IPS-20b (cell line): ENCODE data around the gene C22orf42.
A peak's percentile ranks its signal among the peaks of the same experiment; 100 is the strongest.

ENCODE experiments used
- H3K27ac ChIP-seq: one replicate; pipeline ENCODE4 v1.5.1; 2013; ENCODE audit warnings: low read length
- H3K27me3 ChIP-seq: 2 replicates; pipeline ENCODE4 v1.6.1; 2013; ENCODE audit warnings: mild to moderate bottlenecking, low read length, inconsistent platforms; ENCODE audit not compliant: insufficient read depth
- H3K36me3 ChIP-seq: 2 replicates; pipeline ENCODE4 v1.6.1; 2013; ENCODE audit warnings: low read depth, mild to moderate bottlenecking, inconsistent platforms, low read length, moderate library complexity; ENCODE audit not compliant: insufficient read depth
- H3K4me1 ChIP-seq: 2 replicates; pipeline ENCODE4 v1.6.1; 2013; ENCODE audit warnings: mild to moderate bottlenecking, control low read depth, inconsistent platforms, low read length, moderate library complexity; ENCODE audit not compliant: insufficient read depth
- H3K4me3 ChIP-seq: 2 replicates; pipeline ENCODE4 v1.5.1; 2013; ENCODE audit warnings: mild to moderate bottlenecking, low read length, inconsistent platforms
- H3K9ac ChIP-seq: 2 replicates; pipeline ENCODE4 v1.6.1; 2013; ENCODE audit warnings: low read depth, mild to moderate bottlenecking, inconsistent platforms, low read length, moderate library complexity
- H3K9me3 ChIP-seq: 2 replicates; pipeline ENCODE4 v1.6.1; 2013; ENCODE audit warnings: mild to moderate bottlenecking, low read depth, low read length, inconsistent platforms; ENCODE audit not compliant: insufficient read depth

The C22orf42 gene, protein sequence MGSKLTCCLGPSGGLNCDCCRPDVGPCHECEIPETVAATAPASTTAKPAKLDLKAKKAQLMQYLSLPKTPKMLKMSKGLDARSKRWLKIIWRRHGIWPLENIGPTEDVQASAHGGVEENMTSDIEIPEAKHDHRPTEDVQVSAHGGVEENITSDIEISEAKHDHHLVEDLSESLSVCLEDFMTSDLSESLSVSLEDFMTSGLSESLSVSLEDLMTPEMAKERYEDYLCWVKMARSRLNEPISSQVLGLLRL

GRCh38 chr22:32158712-32159533, at the start of gene C22orf42:
Gene C22orf42 (minus strand): TSS chr22:32159303. CDS start chr22:32159215, 88 bp downstream.
- Histone ChIP-seq H3K4me3 (no peak within 1 kb of the TSS), H3K27me3 (no peaks in the 10 kb centered on the region), H3K36me3 (no peaks in the 10 kb centered on the region), H3K4me1 (no peaks in the 10 kb centered on the region), H3K9me3 (no peaks in the 10 kb centered on the region), H3K27ac (no peak within 1 kb of the TSS), H3K9ac (no peak within 1 kb of the TSS)

GRCh38 chr22:32208681-32209080, 49.6 kb upstream of the C22orf42 start:
- Histone ChIP-seq H3K4me3 (no peak overlapping the region), H3K9me3 (no peaks in the 10 kb centered on the region), H3K4me1 (peaks cover 4% of the 10 kb centered on the region; the same call in 1 of the 2 replicates), H3K36me3 (no peaks in the 10 kb centered on the region), H3K9ac (no peak overlapping the region), H3K27me3 (peaks cover 30% of the 10 kb centered on the region), H3K27ac (no peak overlapping the region)

DNA sequence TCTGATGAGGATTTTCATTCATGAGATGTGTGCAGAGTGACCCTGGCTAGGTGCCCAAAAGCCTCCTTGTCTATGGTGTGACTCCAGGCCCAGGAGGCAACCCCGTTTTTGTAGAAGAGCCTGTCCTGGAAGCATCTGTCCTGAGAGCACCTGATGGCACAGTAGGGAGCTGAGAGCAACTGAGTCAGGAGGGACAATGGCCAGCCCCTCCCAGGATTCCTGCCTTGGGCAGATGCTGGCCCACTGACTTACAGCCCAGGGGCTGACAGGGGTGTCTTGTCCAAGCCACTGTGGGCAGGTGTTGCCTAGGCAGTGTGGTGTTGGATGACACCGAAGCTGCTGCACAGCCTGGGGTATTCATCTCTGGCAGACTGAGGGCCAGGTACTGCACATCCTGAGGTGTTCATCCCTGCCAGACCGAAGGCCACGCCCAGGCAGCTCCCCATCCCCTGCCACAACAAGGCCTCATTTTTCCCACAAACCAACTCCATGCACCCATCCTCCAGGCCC, 48.9 kb upstream of the C22orf42 start:
- Histone ChIP-seq H3K9ac (no peak overlapping the region), H3K36me3 (no peaks in the 10 kb centered on the region), H3K4me3 (no peak overlapping the region), H3K27me3 (peaks cover 36% of the 10 kb centered on the region), H3K4me1 (peaks cover 4% of the 10 kb centered on the region; the same call in 1 of the 2 replicates), H3K9me3 (no peaks in the 10 kb centered on the region), H3K27ac (no peak overlapping the region)

DNA sequence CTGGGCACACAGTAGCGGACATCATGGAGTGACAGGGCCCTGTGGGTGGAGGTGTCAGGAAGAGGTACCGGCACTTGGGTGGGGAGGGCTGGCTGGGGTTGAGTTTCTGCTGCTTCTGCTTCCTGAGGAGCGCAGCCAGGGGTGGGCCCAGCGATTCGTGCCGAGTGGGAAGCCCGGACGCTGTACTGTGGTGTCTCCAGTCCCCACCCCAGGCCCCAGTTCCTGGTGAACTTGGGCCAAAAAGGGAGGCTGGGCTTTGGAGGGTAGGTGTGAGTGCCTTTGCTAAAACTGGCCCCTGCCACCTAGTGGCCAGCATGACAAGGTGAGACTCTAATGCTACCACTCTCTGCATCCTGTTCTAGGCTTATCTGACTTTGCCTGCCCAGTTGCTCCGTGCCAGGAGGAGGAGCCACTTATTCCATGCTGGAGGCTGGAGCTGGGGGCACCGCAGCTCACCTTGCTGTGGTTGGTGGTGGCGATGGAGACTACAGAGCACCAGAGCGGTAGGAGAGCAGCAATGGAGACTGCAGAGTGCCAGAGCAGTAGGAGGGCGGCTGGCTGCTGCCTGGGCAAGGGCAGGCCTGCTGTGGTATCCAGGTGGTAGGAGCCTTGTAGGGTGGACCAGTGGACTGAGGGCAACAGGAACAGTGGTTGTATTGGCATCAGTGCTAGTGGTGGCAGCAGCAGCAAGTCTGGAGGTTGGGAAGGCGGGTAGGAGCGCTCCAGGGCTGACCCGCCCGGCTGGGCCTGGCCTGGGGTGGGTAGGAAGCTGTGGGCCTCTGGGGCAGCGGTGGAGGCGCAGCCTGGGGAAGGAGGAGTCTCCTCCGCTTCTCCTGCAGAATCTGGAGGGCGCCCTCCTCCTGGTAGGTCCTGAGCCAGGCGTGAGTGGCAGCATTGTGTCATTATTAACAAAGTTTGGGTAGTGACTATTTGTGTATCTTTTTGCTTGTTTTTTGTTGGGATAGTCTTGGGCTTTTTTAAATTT, 48.0 kb upstream of the C22orf42 start:
- Histone ChIP-seq H3K4me1 (peaks cover 4% of the 10 kb centered on the region; the same call in 1 of the 2 replicates), H3K27ac (no peak overlapping the region), H3K4me3 (no peak overlapping the region), H3K36me3 (no peaks in the 10 kb centered on the region), H3K9me3 (no peaks in the 10 kb centered on the region), H3K9ac (no peak overlapping the region), H3K27me3 (peaks cover 46% of the 10 kb centered on the region)

DNA sequence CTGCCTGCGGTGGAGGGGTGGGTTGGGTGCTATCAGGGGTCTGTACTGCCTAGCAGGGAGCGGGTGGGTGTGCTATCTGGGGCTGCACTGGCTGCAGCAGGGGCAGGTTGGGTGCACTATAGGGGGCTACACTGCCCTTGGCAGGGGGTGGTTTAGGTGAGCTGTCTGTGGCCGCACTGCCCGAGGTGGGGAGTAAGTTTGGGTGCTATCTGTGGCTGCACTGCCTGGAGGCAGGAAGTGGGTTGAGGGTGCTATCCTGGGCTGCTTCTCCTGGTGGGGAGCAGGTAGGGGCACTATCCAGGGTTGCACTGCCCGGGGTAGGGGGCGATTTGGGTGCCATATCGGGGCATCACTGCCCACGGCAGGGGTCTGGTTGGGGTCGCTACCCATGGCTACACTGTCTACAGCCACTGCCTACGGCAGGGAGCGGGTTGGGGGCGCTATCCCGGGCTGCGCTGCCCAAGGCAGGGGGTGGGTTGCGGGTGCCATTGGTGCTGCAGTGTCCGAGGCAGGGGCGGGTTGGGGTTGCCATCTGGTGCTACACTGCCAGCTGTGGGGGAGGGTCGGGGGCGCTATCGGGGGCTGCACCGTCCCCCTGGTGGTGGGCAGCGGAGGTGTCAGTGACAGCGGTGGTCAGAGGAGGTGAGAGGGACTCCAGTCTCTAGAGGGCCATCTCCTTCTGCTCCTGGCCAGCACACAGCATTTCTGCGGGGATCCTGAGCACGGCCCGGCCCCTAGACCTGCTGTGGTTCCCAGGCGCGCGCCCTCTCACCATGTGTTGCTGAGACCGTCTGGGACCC, 47.1 kb upstream of the C22orf42 start:
- Histone ChIP-seq H3K4me1 (peaks cover 4% of the 10 kb centered on the region; the same call in 1 of the 2 replicates), H3K4me3 (no peak overlapping the region), H3K27ac (no peak overlapping the region), H3K9ac (no peak overlapping the region), H3K27me3 (peaks cover 55% of the 10 kb centered on the region), H3K36me3 (no peaks in the 10 kb centered on the region), H3K9me3 (no peaks in the 10 kb centered on the region)

GRCh38 chr22:32204856-32205722, 46.0 kb upstream of the C22orf42 start, which contains the start of gene RFPL2:
Gene RFPL2 (minus strand): TSS chr22:32205073. CDS start chr22:32202451, 2,622 bp downstream.
- H3K4me1 ChIP-seq, result peaks cover 4% of the 10 kb centered on the region; the same call in 1 of the 2 replicates
- H3K27ac ChIP-seq, result no peak within 1 kb of the TSS
- H3K9me3 ChIP-seq, result no peaks in the 10 kb centered on the region
- H3K9ac ChIP-seq, result no peak within 1 kb of the TSS; the same call in 1 of the 2 replicates
- no peaks in the 10 kb centered on the region for H3K36me3 ChIP-seq
- H3K27me3 ChIP-seq, result peaks cover 56% of the 10 kb centered on the region
- H3K4me3 ChIP-seq, result peak within 1 kb of the TSS; percentile 73

DNA sequence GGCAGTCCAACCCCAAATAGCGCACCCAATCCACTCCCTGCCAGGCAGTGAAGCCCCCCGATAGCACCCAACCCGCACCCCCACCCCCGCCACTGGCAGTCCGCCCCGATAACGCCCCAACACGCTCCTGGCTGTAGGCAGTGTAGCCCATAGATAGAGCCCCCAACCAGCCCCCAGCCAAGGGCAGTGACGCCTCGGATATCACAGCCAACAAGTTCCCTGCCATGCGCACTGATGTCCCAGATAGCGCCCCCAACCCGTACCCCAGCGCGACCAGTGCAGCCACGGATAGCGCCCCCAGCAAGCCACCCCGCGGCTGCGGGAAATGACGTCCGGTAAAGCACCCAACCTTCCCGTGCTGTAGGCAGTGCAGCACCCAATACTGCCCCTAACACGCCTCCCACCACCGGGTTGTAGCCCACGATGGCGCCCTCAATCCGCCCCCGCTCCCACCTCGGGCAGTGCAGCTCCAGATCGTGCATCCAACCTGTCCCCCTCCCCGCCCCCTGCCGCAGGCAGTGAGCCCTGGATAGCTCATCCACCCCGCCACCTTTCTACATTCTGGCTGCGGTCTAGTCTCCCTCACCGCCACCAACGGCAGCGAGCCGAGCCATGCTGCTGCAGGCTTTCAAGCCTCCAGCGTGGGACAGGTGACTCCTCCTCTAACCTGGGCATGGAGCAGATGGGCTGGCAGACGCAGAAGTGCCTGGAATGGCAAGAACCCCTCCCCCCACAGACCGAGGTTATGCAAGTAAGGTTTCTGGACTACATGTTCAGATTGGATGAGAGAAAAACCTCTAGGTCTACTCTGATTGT, 45.1 kb upstream of the C22orf42 start:
- Histone ChIP-seq H3K4me1 (peaks cover 4% of the 10 kb centered on the region; the same call in 1 of the 2 replicates), H3K27ac (no peak overlapping the region), H3K9me3 (no peaks in the 10 kb centered on the region), H3K4me3 (peak overlapping the region; percentile 73), H3K27me3 (peaks cover 56% of the 10 kb centered on the region), H3K36me3 (no peaks in the 10 kb centered on the region), H3K9ac (no peak overlapping the region; the same call in 1 of the 2 replicates)

DNA sequence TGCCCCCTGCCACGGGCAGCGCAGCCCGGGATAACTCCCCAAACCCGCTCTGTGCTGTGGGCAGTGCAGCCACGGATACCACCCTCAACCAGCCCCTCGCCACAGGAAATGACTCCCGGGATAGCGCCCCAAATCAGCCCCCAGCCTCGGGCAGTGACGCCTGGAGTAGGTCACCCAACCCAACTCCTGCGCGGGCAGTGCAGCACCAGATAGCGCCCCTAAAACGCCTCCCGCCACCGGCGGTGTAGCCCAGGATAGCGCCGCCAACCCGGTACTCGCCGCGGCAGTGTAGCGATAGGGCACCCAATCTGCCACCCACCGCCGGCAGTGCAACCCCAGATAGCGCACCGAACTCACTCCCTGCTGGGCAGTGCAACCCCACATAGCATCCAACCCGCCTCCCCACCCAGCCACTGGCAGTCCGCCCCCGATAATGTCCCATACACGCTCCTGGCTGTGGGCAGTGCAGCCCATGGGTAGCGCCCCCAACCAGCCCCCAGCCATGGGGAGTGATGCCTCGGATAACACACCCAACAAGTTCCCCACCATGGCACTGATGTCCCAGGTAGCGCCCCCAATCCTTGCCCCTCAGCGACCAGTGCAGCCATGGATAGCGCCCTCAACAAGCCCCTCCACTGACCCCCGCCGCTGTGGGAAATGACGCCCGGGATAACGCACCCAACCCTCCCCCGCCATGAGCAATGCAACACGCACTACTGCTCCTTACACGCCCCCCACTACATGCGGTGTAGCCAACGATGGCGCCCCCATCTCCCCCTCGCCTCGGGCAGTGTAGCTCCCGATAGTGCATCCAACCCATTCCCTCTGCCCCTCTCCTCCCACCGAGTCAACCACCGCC, 44.3 kb upstream of the C22orf42 start:
- Histone ChIP-seq H3K27me3 (peaks cover 56% of the 10 kb centered on the region), H3K27ac (no peak overlapping the region), H3K9ac (no peak overlapping the region), H3K4me1 (peaks cover 4% of the 10 kb centered on the region; the same call in 1 of the 2 replicates), H3K4me3 (peak overlapping the region; percentile 73; the same call in 1 of the 2 replicates), H3K36me3 (no peaks in the 10 kb centered on the region), H3K9me3 (no peaks in the 10 kb centered on the region)
